Adrenal gland (tissue), 5 donors: Measurements from ENCODE around the gene THBD.

Experiments used
- POLR2A ChIP-seq, 2 donors: fragments of 450-650 bp; IDR thresholded peaks; one replicate each; pipeline ENCODE4 v1.6.1; 2017; ENCODE audit warnings: antibody characterized with exemption in 2 of 2, mild to moderate bottlenecking in 2 of 2, moderate library complexity in 1 of 2
- TF ChIP-seq, protein P1 (sequence below), 6 experiments: fragments of 450-650 bp in 4 of 6; fragments of 200-600 bp in 2 of 6; sonication (generic) in 1 of 6; IDR thresholded peaks; 1 replicate in 5 of 6; 2 replicates in 1 of 6; pipeline versions ENCODE4 v1.5.1 to v1.8.0; 2016 to 2021; ENCODE audit warnings: antibody characterized with exemption in 6 of 6, mild to moderate bottlenecking in 2 of 6, moderate library complexity in 1 of 6
- donor health status: DM: no; HTN: no; CAD: no.

DNA sequence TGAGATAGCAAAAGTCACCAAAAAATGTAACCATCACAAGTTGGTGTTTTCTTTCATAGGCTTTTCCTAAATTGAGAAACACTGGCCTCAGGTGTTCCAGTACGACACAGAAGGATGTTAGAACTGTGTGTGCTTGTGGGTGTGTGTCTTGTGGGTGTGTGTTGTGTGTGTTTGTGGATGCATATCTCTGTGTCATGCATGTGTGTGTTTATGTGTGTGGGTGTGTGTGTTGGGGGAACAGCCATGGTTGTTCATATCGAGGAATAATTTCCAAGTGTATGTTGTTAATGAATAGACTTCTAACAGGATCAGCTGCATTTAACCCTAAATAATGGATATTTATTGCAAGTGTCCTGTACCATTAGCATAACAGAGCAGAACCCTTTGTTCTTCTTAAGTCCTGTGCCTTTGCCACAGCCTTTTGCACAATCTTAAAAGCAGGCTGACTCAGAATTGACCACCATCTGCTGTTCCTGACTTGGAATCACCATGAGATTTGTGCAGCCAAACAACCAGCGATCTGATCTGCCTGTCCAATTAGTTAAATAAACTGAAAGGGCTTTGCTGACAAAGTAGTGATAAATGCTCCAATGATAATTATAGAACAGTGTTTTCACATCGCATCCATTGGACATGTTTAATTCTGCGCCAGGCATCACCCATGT lies 29.0 kb upstream of the THBD start:
- TF ChIP-seq, protein P1, sequence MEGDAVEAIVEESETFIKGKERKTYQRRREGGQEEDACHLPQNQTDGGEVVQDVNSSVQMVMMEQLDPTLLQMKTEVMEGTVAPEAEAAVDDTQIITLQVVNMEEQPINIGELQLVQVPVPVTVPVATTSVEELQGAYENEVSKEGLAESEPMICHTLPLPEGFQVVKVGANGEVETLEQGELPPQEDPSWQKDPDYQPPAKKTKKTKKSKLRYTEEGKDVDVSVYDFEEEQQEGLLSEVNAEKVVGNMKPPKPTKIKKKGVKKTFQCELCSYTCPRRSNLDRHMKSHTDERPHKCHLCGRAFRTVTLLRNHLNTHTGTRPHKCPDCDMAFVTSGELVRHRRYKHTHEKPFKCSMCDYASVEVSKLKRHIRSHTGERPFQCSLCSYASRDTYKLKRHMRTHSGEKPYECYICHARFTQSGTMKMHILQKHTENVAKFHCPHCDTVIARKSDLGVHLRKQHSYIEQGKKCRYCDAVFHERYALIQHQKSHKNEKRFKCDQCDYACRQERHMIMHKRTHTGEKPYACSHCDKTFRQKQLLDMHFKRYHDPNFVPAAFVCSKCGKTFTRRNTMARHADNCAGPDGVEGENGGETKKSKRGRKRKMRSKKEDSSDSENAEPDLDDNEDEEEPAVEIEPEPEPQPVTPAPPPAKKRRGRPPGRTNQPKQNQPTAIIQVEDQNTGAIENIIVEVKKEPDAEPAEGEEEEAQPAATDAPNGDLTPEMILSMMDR (IDR thresholded peaks at IDR 0.05): no peak
- no peak for TF ChIP-seq POLR2A (IDR thresholded peaks at IDR 0.05)
